H1 (cell line): Measurements from ENCODE around the gene SCPEP1. TPM values are rescaled to one million over a fixed set of nuclear protein-coding genes. Genes with fewer than 3 reads are reported as not detected.

Experiments
- CTCF ChIA-PET: fragments of 300-600 bp; sonication (Branson Sonifier 250); formaldehyde crosslinking; loops from one replicate; lab custom pipeline; 2021; ENCODE audit not compliant: partially characterized antibody; lab: Charles Lee
- POLR2A ChIA-PET: fragments of 300-600 bp; sonication (Branson Sonifier 250); formaldehyde crosslinking; loops from one replicate; lab custom pipeline; 2021; ENCODE audit warnings: inconsistent platforms; ENCODE audit not compliant: partially characterized antibody; lab: Charles Lee
- DNase-seq, 2 experiments: peaks; one replicate each; pipeline versions ENCODE4 v3.0.0 to v3.0.0-alpha.2; 2010 to 2022; ENCODE audit warnings: low spot score in 2 of 2, low read depth in 1 of 2, mixed read lengths in 1 of 2
- FAIRE-seq: peaks from 2 replicates; lab custom pipeline; 2011; peaks lifted over from hg19 to GRCh38; lab: Jason Lieb, UNC
- H2AFZ ChIP-seq: 2 replicates; pipeline ENCODE4 v1.8.1; 2012; ENCODE audit warnings: low read length, inconsistent platforms
- H2AK5ac ChIP-seq: 2 replicates; pipeline ENCODE4 v1.6.1; 2013; ENCODE audit warnings: low read depth, low read length
- H2BK120ac ChIP-seq: replicated peaks from 2 replicates; pipeline ENCODE3; 2013; ENCODE audit warnings: low read depth, low read length, inconsistent platforms
- H2BK12ac ChIP-seq: 2 replicates; pipeline ENCODE4 v1.6.1; 2013; ENCODE audit warnings: low read depth, low read length
- H2BK15ac ChIP-seq: 2 replicates; pipeline ENCODE4 v1.6.1; 2013; ENCODE audit warnings: low read length
- H2BK20ac ChIP-seq: 2 replicates; pipeline ENCODE4 v1.6.1; 2013; ENCODE audit warnings: low read length
- H2BK5ac ChIP-seq: 2 replicates; pipeline ENCODE4 v1.6.1; 2013; ENCODE audit warnings: low read depth, low read length
- H3K14ac ChIP-seq: 2 replicates; pipeline ENCODE4 v1.6.1; 2013; ENCODE audit warnings: inconsistent platforms; ENCODE audit not compliant: insufficient read length
- H3K18ac ChIP-seq: 2 replicates; pipeline ENCODE4 v1.6.1; 2013; ENCODE audit warnings: low read length; ENCODE audit errors: extremely low read depth
- H3K23ac ChIP-seq: 2 replicates; pipeline ENCODE4 v1.6.1; 2013; ENCODE audit warnings: inconsistent platforms; ENCODE audit not compliant: insufficient read length
- H3K23me2 ChIP-seq: 2 replicates; pipeline ENCODE4 v1.6.1; 2013; ENCODE audit warnings: low read depth, low read length
- H3K27ac ChIP-seq: 2 replicates; pipeline ENCODE4 v1.6.1; 2011; ENCODE audit warnings: low read depth, low read length, inconsistent platforms
- H3K27me3 ChIP-seq, 4 experiments: replicated peaks in 1 of 4; 1 replicate in 1 of 4; 2 replicates in 3 of 4; pipeline versions ENCODE4 v1.6.1 to v1.8.1; 2011 to 2013; ENCODE audit warnings: low read length in 3 of 4, mild to moderate bottlenecking in 3 of 4, inconsistent platforms in 2 of 4, mixed read lengths in 2 of 4, moderate library complexity in 1 of 4; ENCODE audit not compliant: control insufficient read depth in 3 of 4, insufficient read depth in 3 of 4; ENCODE audit errors: extremely low read depth in 1 of 4
- H3K36me3 ChIP-seq, 4 experiments: 2 replicates each; pipeline versions ENCODE4 v1.6.1 to v1.8.1; 2011 to 2013; ENCODE audit warnings: mild to moderate bottlenecking in 4 of 4, low read length in 3 of 4, moderate library complexity in 2 of 4, control low read depth in 1 of 4, inconsistent platforms in 1 of 4; ENCODE audit not compliant: insufficient read depth in 4 of 4, control insufficient read depth in 2 of 4
- H3K4ac ChIP-seq: replicated peaks from 2 replicates; pipeline ENCODE3; 2013; ENCODE audit warnings: low read length, low read depth, mixed read lengths, inconsistent platforms; ENCODE audit not compliant: insufficient read length
- H3K4me1 ChIP-seq, 4 experiments: replicated peaks in 1 of 4; 1 replicate in 1 of 4; 2 replicates in 3 of 4; pipeline versions ENCODE4 v1.6.1 to v1.8.1; 2011 to 2013; ENCODE audit warnings: low read length in 3 of 4, inconsistent platforms in 2 of 4, mixed read lengths in 1 of 4; ENCODE audit not compliant: insufficient read depth in 4 of 4, control insufficient read depth in 3 of 4
- H3K4me2 ChIP-seq, 2 experiments: 2 replicates each; pipeline versions ENCODE4 v1.6.1 to v1.8.1; 2011 to 2013; ENCODE audit warnings: low read depth in 2 of 2, low read length in 2 of 2, control low read depth in 1 of 2, inconsistent platforms in 1 of 2, mild to moderate bottlenecking in 1 of 2; ENCODE audit not compliant: insufficient read depth in 1 of 2
- H3K4me3 ChIP-seq, 4 experiments: fragments of 200-600, 300-600 bp in 1 of 4; sonication (generic), shearing (Covaris generic), sonication (Bioruptor Twin) in 1 of 4; 2 replicates each; pipeline versions ENCODE4 v1.5.1 to v1.8.1; 2011 to 2016; ENCODE audit warnings: low read length in 4 of 4, low read depth in 3 of 4, control low read depth in 2 of 4, inconsistent platforms in 2 of 4, mild to moderate bottlenecking in 2 of 4, mixed read lengths in 1 of 4, moderate library complexity in 1 of 4; ENCODE audit not compliant: insufficient read depth in 2 of 4; ENCODE audit errors: extremely low read depth in 1 of 4
- H3K56ac ChIP-seq: replicated peaks from 2 replicates; pipeline ENCODE3; 2013; ENCODE audit warnings: low read depth, mild to moderate bottlenecking, mixed read lengths, low read length, inconsistent platforms; ENCODE audit not compliant: insufficient read length
- H3K79me1 ChIP-seq: 2 replicates; pipeline ENCODE4 v1.6.1; 2013; ENCODE audit warnings: low read depth, low read length, control low read depth
- H3K79me2 ChIP-seq, 2 experiments: 2 replicates each; pipeline versions ENCODE4 v1.6.1 to v1.8.1; 2012 to 2013; ENCODE audit warnings: low read length in 2 of 2, mild to moderate bottlenecking in 2 of 2, inconsistent platforms in 1 of 2; ENCODE audit not compliant: insufficient read depth in 2 of 2, control insufficient read depth in 1 of 2
- H3K9ac ChIP-seq, 4 experiments: replicated peaks in 1 of 4; 1 replicate in 1 of 4; 2 replicates in 3 of 4; pipeline versions ENCODE4 v1.6.1 to v1.8.1; 2011 to 2013; ENCODE audit warnings: low read depth in 3 of 4, low read length in 3 of 4, control low read depth in 2 of 4, mild to moderate bottlenecking in 2 of 4, moderate library complexity in 2 of 4, inconsistent platforms in 1 of 4; ENCODE audit errors: extremely low read depth in 1 of 4
- H3K9me3 ChIP-seq, 2 experiments: 2 replicates each; pipeline versions ENCODE4 v1.6.1 to v1.8.1; 2012 to 2013; ENCODE audit warnings: mild to moderate bottlenecking in 2 of 2, moderate library complexity in 2 of 2, control low read depth in 1 of 2, inconsistent platforms in 1 of 2, low read depth in 1 of 2, low read length in 1 of 2, mixed read lengths in 1 of 2; ENCODE audit not compliant: insufficient read depth in 2 of 2
- H4K20me1 ChIP-seq, 2 experiments: replicated peaks in 1 of 2; 2 replicates each; pipeline versions ENCODE3 to v1.8.1; 2011 to 2013; ENCODE audit warnings: inconsistent platforms in 2 of 2, low read length in 2 of 2, mild to moderate bottlenecking in 1 of 2; ENCODE audit not compliant: insufficient read depth in 2 of 2, control insufficient read depth in 1 of 2
- H4K5ac ChIP-seq: 2 replicates; pipeline ENCODE4 v1.6.1; 2013; ENCODE audit warnings: low read length, low read depth, mixed read lengths, inconsistent platforms; ENCODE audit not compliant: insufficient read length
- H4K8ac ChIP-seq: 2 replicates; pipeline ENCODE4 v1.8.0; 2013; ENCODE audit warnings: mild to moderate bottlenecking, moderate library complexity, low read length, inconsistent platforms; ENCODE audit not compliant: insufficient read depth; ENCODE audit errors: extremely low read depth
- H4K91ac ChIP-seq: replicated peaks from 2 replicates; pipeline ENCODE3; 2013; ENCODE audit warnings: low read length, mixed read lengths, inconsistent platforms; ENCODE audit not compliant: insufficient read length
- EGR1 ChIP-seq: IDR thresholded peaks from 2 replicates; pipeline ENCODE4 v1.6.1; 2011; ENCODE audit warnings: low read depth, low read length, borderline replicate concordance
- WGBS, 2 experiments: shearing (Covaris generic) in 1 of 2; methylation state at CpG; one replicate each; pipeline versions ENCODE4 v1.1.6 to v1.1.7; 2013 to 2015; ENCODE audit warnings: low lambda C conversion rate in 2 of 2, mixed read lengths in 2 of 2, inconsistent platforms in 1 of 2, low coverage in 1 of 2, missing lambda C conversion rate in 1 of 2; ENCODE audit not compliant: insufficient replicate concordance in 2 of 2, insufficient coverage in 1 of 2, insufficient read length in 1 of 2; ENCODE audit errors: extremely low coverage in 1 of 2, missing lambda C conversion rate in 1 of 2; 5-methylcytosine and 5-hydroxymethylcytosine counted together
- polyA plus RNA-seq, 7 experiments: library from polyadenylated mRNA; depleted of rRNA in 3 of 7; stranded (reverse) in 5 of 7; unstranded in 2 of 7; fragments of >200 nt in 5 of 7; fragments of 200-250 nt in 2 of 7; gene quantifications; 1 replicate in 5 of 7; 2 replicates in 1 of 7; 4 replicates in 1 of 7; pipeline versions ENCODE4 v1.2.1 to v1.2.3, GENCODE V29; 2011 to 2013; ENCODE audit warnings: missing spikeins in 2 of 7, mixed read lengths in 2 of 7
- total RNA-seq: library from RNA; stranded (reverse); fragmentation: NEBNext Ultra II Directional; extraction: Animal tissue kit (Norgen Biotek cat#: 25700); gene quantifications from 2 replicates; pipeline ENCODE4 v1.2.1, GENCODE V29; 2021

The SCPEP1 gene
- total and polyA plus RNA-seq, 2 of the 8 experiments (the other 6 are each of a cell fraction or from before 2014, with no cell fraction given), result 30.7 to 52.6 TPM

DNA sequence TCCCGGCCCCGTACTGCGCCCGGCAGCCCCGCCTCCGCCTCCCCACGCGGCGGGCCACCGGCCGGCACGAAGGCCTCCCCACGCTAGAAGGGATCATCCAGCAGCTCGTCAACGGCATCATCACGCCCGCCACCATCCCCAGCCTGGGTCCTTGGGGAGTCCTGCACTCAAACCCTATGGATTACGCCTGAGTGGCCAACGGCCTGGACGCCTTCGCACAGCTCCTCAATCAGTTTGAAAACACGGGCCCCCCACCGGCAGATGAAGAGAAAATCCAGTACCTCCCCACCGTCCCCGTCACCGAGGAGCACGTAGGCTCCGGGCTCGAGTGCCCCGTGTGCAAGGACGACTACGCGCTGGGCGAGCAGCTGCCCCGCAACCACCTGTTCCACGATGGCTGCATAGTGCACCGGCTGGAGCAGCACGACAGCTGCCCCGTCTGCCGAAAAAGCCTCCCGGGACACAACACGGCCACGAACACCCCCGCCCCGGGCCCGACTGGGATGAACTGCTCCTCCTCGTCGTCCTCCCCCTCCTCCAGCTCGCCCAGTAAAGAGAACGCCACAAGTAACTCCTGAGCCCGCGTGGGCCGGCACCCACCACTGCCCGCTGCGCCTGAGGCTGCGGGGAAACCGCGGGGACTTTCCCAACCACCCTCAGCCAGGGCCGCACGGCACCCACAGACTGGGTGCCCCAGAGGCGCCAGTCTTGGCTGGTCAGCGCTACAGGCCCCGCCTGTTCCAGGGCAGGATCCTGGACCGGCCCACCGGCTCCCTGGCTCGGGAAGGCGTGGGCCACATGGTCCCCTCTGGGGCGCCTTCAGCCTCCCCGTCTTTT lies 68.2 kb downstream of the SCPEP1 start:
- H3K4ac ChIP-seq, result no peak overlapping the region
- no peak overlapping the region for H3K27ac ChIP-seq
- H3K14ac ChIP-seq, result no peak overlapping the region
- POLR2A ChIA-PET, result interaction anchor here (0.6 kb wide), 1 partner anchor 22 kb away, joined by 4 read pairs; no protein-coding TSS in a partner anchor
- FAIRE-seq (no peak), DNase-seq (no peak)
- no peaks in the 10 kb centered on the region for H3K9me3 ChIP-seq
- peak overlapping the region; percentile 77; the same call in 1 of the 2 replicates for H2BK12ac ChIP-seq
- no peak overlapping the region for H3K56ac ChIP-seq
- peak overlapping the region; percentile 35 for H4K8ac ChIP-seq
- H3K23me2 ChIP-seq, result no peaks in the 10 kb centered on the region
- H3K27me3 ChIP-seq, result no peaks in the 10 kb centered on the region
- H2AFZ ChIP-seq, result no peak overlapping the region
- CTCF ChIA-PET, result interaction anchor here (0.6 to 8.4 kb wide), 8 partner anchors 11 to 356 kb away, joined by 3 to 58 read pairs (median 4); partner anchors contain the start of gene AKAP1
- peak overlapping the region; percentile 44; the same call in 1 of the 2 replicates for H2BK5ac ChIP-seq
- no peaks in the 10 kb centered on the region for H3K79me2 ChIP-seq
- no peak overlapping the region; the same call in 1 of the 2 replicates for H3K18ac ChIP-seq
- H2BK20ac ChIP-seq, result no peak overlapping the region; the same call in 1 of the 2 replicates
- no peaks in the 10 kb centered on the region for H3K79me1 ChIP-seq
- H2BK120ac ChIP-seq, result no peak overlapping the region
- H2AK5ac ChIP-seq, result no peak overlapping the region
- TF ChIP-seq EGR1, result no peak
- H3K4me2 ChIP-seq, result no peak overlapping the region
- H3K4me1 ChIP-seq, result peaks cover 0 to 2% (median under 1%) of the 10 kb centered on the region in 4 experiments; a peak in 2 of 7 replicates
- no peak overlapping the region for H4K5ac ChIP-seq
- H3K9ac ChIP-seq, result no peak overlapping the region
- no peak overlapping the region for H3K4me3 ChIP-seq
- H4K20me1 ChIP-seq, result no peaks in the 10 kb centered on the region
- WGBS, 2 experiments, result 90% methylated on average over 61 of the region's 69 CpGs; no CpG with 5 or more reads in 1 of the 2 experiments
- peak overlapping the region; percentile 67 for H4K91ac ChIP-seq
- no peaks in the 10 kb centered on the region for H3K36me3 ChIP-seq
- H3K23ac ChIP-seq, result no peak overlapping the region
- no peak overlapping the region for H2BK15ac ChIP-seq
